SK-N-MC (cell line): ENCODE results near the gene OR51B4.

Experiments
- EZH2 ChIP-seq: fragments of 200-600 bp; sonication (generic); IDR thresholded peaks from one replicate; pipeline ENCODE4 v1.6.1; 2017; ENCODE audit warnings: antibody characterized with exemption
- POLR2AphosphoS5 ChIP-seq: IDR thresholded peaks from 2 replicates; pipeline ENCODE4 v1.6.1; 2012; ENCODE audit warnings: mild to moderate bottlenecking, low read depth, low read length, borderline replicate concordance

GRCh38 chr11:5267033-5267563 lies 34.6 kb downstream of the OR51B4 start:
- no peak for TF ChIP-seq POLR2AphosphoS5
- no peak for TF ChIP-seq EZH2
